ENCODE results near the gene GLB1L3. TPM values are rescaled to one million over a fixed set of nuclear protein-coding genes. Genes with fewer than 3 reads are reported as not detected.

Gene GLB1L3
- total RNA-seq, 1 experiment from 2014 or later: not detected

GRCh38 chr11:134339756-134340155, 63.6 kb downstream of the GLB1L3 start:
- Mint-ChIP-seq H3K4me3 (ENCODE audit: unreplicated experiment) (no peak overlapping the region), H3K27me3 (ENCODE audit: insufficient read depth, unreplicated experiment) (no peaks in the 10 kb centered on the region), H3K36me3 (ENCODE audit: insufficient read depth, unreplicated experiment) (no peaks in the 10 kb centered on the region), H3K4me1 (ENCODE audit: low read depth, unreplicated experiment) (peaks cover 9% of the 10 kb centered on the region), H3K9me3 (ENCODE audit: unreplicated experiment) (no peaks in the 10 kb centered on the region), H3K27ac (ENCODE audit: unreplicated experiment) (no peak overlapping the region)
- ChIA-PET POLR2A (no interaction called here), CTCF (no interaction called here)
- no peaks in the 10 kb centered on the region for H3K36me3 ChIP-seq (ENCODE audit: control insufficient read depth, insufficient read depth, low read length)
- no peak overlapping the region for H3K4me3 ChIP-seq (ENCODE audit: low read depth, low read length)
- peaks cover 5% of the 10 kb centered on the region; the same call in 1 of the 2 replicates for H3K4me1 ChIP-seq
- TF ChIP-seq, protein P1, sequence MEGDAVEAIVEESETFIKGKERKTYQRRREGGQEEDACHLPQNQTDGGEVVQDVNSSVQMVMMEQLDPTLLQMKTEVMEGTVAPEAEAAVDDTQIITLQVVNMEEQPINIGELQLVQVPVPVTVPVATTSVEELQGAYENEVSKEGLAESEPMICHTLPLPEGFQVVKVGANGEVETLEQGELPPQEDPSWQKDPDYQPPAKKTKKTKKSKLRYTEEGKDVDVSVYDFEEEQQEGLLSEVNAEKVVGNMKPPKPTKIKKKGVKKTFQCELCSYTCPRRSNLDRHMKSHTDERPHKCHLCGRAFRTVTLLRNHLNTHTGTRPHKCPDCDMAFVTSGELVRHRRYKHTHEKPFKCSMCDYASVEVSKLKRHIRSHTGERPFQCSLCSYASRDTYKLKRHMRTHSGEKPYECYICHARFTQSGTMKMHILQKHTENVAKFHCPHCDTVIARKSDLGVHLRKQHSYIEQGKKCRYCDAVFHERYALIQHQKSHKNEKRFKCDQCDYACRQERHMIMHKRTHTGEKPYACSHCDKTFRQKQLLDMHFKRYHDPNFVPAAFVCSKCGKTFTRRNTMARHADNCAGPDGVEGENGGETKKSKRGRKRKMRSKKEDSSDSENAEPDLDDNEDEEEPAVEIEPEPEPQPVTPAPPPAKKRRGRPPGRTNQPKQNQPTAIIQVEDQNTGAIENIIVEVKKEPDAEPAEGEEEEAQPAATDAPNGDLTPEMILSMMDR (IDR thresholded peaks at IDR 0.05; ENCODE audit: insufficient read depth in 1 of 2, low read depth in 1 of 2, low read length in 1 of 2, severe bottlenecking in 1 of 2, unreplicated experiment in 1 of 2): no peak
- intact Hi-C loops (cut with micrococcal nuclease; ENCODE audit: unreplicated experiment): no loop called here
- no peaks in the 10 kb centered on the region for H3K9me3 ChIP-seq
- H3K27me3 ChIP-seq (replicated peaks; ENCODE audit: control insufficient read depth, insufficient read depth, low read length): no peaks in the 10 kb centered on the region
- BruUV-seq (replicated peaks): no TSS peak
- no peak for DNase-seq

DNA sequence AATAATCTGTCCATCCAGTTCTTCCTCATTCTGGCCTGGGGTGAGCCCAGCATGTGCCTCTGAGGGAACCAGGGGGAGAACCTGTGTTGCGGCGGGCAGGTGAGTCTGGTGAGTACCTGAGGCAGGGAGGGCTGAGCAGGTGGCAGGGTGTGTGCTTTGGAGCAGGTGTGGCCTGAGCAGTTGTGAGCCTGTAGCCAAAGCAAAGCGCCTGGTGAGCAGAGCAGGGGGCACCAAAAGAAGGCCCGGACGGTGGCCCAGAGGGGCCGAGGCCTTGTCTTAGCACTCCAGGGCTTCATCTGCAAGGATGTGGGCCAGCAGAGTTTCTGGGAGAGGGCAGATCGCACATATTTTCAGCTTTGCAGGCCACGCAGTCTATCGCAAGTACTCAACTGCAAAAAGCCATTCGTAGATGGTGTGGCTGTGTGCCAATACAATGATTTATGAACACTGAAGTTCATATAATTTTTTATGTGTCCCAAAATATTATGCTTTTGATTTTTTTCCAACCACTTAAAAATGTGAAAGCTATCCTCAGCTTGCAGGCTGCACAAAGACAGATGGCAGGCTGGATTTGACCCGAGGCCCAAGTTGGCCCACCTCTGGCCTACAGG, 64.3 kb downstream of the GLB1L3 start:
- no peaks in the 10 kb centered on the region for H3K27me3 Mint-ChIP-seq (ENCODE audit: insufficient read depth, unreplicated experiment)
- peaks cover 9% of the 10 kb centered on the region for H3K4me1 Mint-ChIP-seq (ENCODE audit: low read depth, unreplicated experiment)
- CTCF ChIA-PET: interaction anchor here (1.0 kb wide), 1 partner anchor 8 kb away, joined by 7 read pairs; no protein-coding TSS in a partner anchor
- no TSS peak for BruUV-seq (replicated peaks)
- Histone ChIP-seq H3K4me3 (ENCODE audit: low read depth, low read length) (no peak overlapping the region), H3K36me3 (ENCODE audit: control insufficient read depth, insufficient read depth, low read length) (no peaks in the 10 kb centered on the region), H3K4me1 (peaks cover 5% of the 10 kb centered on the region; the same call in 1 of the 2 replicates), H3K9me3 (no peaks in the 10 kb centered on the region), H3K27me3 (replicated peaks; ENCODE audit: control insufficient read depth, insufficient read depth, low read length) (no peaks in the 10 kb centered on the region)
- DNase-seq: no peak
- TF ChIP-seq, protein P1 (IDR thresholded peaks at IDR 0.05; ENCODE audit: insufficient read depth in 1 of 2, low read depth in 1 of 2, low read length in 1 of 2, severe bottlenecking in 1 of 2, unreplicated experiment in 1 of 2): no peak
- H3K4me3 Mint-ChIP-seq (ENCODE audit: unreplicated experiment): no peak overlapping the region
- no peaks in the 10 kb centered on the region for H3K9me3 Mint-ChIP-seq (ENCODE audit: unreplicated experiment)
- POLR2A ChIA-PET: no interaction called here
- no peak overlapping the region for H3K27ac Mint-ChIP-seq (ENCODE audit: unreplicated experiment)
- intact Hi-C loops (cut with micrococcal nuclease; ENCODE audit: unreplicated experiment): no loop called here
- H3K36me3 Mint-ChIP-seq (ENCODE audit: insufficient read depth, unreplicated experiment): no peaks in the 10 kb centered on the region

GRCh38 chr11:134341805-134342571, 65.8 kb downstream of the GLB1L3 start:
- intact Hi-C loops (cut with micrococcal nuclease; ENCODE audit: unreplicated experiment): no loop called here
- no peak overlapping the region for H3K27ac Mint-ChIP-seq (ENCODE audit: unreplicated experiment)
- Histone ChIP-seq H3K9me3 (no peaks in the 10 kb centered on the region), H3K4me1 (peaks cover 5% of the 10 kb centered on the region; the same call in 1 of the 2 replicates), H3K4me3 (ENCODE audit: low read depth, low read length) (no peak overlapping the region), H3K36me3 (ENCODE audit: control insufficient read depth, insufficient read depth, low read length) (no peaks in the 10 kb centered on the region), H3K27me3 (replicated peaks; ENCODE audit: control insufficient read depth, insufficient read depth, low read length) (no peaks in the 10 kb centered on the region)
- ChIA-PET POLR2A (no interaction called here), CTCF (no interaction called here)
- no peaks in the 10 kb centered on the region for H3K27me3 Mint-ChIP-seq (ENCODE audit: insufficient read depth, unreplicated experiment)
- no peak overlapping the region for H3K4me3 Mint-ChIP-seq (ENCODE audit: unreplicated experiment)
- H3K36me3 Mint-ChIP-seq (ENCODE audit: insufficient read depth, unreplicated experiment): no peaks in the 10 kb centered on the region
- DNase-seq: no peak
- no peaks in the 10 kb centered on the region for H3K9me3 Mint-ChIP-seq (ENCODE audit: unreplicated experiment)
- BruUV-seq (replicated peaks): no TSS peak
- H3K4me1 Mint-ChIP-seq (ENCODE audit: low read depth, unreplicated experiment): peaks cover 9% of the 10 kb centered on the region
- TF ChIP-seq, protein P1 (IDR thresholded peaks at IDR 0.05; ENCODE audit: insufficient read depth in 1 of 2, low read depth in 1 of 2, low read length in 1 of 2, severe bottlenecking in 1 of 2, unreplicated experiment in 1 of 2): no peak

Data from Caco-2 (cell line).